HL-60 (cell line): ENCODE results near the gene CHAF1A.

ENCODE experiments used
- POLR2AphosphoS5 ChIP-seq: IDR thresholded peaks from 2 replicates; pipeline ENCODE4 v1.6.1; 2012; ENCODE audit warnings: low read depth
- TF ChIP-seq, protein P1 (sequence below): IDR thresholded peaks from one replicate; pipeline ENCODE4 v1.5.1; 2011; ENCODE audit warnings: low read length, control low read depth, inconsistent platforms; ENCODE audit not compliant: insufficient read depth

DNA sequence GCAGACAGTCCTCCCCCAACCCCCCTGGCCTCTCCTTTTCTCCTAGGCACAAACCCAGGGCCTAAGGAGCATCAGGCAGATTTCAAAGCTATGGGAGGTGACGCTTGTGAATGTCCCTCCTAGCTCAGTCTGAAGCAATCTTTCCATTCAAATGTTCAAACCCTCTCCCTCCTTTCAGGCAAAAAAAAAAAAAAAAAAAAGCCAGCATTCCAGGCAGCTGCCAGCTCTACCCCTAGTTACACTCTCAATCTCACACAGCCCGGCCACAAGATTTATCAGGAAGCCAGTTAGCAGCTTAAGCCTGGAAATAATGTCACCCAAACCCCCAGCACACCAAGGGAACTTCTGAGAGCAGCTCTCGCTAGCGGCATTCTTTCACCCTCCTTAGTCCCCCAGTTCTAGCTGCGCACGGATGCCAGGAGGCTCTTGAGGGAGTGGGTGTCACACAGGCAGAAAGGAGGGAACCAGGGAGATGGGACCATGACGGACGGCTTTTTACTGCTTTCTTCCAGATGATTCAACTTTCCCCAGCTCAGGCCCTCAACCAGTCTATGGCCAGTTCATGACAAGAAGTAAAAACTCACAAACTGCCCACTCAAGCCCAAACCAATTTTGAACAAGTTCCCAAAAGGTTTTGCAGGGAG lies 8.4 kb upstream of the CHAF1A start:
- no peak for TF ChIP-seq POLR2AphosphoS5
- TF ChIP-seq, protein P1, sequence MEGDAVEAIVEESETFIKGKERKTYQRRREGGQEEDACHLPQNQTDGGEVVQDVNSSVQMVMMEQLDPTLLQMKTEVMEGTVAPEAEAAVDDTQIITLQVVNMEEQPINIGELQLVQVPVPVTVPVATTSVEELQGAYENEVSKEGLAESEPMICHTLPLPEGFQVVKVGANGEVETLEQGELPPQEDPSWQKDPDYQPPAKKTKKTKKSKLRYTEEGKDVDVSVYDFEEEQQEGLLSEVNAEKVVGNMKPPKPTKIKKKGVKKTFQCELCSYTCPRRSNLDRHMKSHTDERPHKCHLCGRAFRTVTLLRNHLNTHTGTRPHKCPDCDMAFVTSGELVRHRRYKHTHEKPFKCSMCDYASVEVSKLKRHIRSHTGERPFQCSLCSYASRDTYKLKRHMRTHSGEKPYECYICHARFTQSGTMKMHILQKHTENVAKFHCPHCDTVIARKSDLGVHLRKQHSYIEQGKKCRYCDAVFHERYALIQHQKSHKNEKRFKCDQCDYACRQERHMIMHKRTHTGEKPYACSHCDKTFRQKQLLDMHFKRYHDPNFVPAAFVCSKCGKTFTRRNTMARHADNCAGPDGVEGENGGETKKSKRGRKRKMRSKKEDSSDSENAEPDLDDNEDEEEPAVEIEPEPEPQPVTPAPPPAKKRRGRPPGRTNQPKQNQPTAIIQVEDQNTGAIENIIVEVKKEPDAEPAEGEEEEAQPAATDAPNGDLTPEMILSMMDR = no peak
